HG02884 (cell line): ENCODE results near the gene PRKCE.
"Not testable (repeated sequence)": the region's sequence is repeated elsewhere in the genome, so short reads cannot be mapped to it uniquely, and the experiment has no call there.

Experiments used
- ATAC-seq: cut with Tn5 transposase; IDR thresholded peaks from one replicate; pipeline ENCODE4 v1.9.1; 2021; ENCODE audit warnings: mild to moderate bottlenecking, moderate library complexity; ENCODE audit not compliant: unreplicated experiment

The PRKCE gene

DNA sequence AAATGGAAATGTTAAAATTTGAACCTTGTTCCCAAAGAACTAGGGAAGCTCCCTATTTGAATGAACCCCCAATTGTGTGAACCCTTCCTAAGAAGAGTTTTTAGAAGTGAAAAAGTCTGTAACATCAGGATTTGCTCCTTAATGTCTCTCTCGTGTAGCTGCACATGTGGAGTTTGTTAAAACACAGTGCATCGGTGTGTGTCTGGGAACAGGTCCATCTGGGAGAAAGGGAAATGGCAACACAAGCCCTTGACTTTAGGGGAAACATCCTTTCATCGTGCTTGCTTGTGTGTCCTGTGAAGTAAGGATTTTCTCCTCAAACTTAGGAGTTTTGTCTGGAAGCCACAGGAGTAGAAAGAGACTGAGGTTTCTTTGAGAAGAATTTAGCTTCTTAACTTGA lies 203.9 kb downstream of the PRKCE start:
- ATAC-seq: no peak

DNA sequence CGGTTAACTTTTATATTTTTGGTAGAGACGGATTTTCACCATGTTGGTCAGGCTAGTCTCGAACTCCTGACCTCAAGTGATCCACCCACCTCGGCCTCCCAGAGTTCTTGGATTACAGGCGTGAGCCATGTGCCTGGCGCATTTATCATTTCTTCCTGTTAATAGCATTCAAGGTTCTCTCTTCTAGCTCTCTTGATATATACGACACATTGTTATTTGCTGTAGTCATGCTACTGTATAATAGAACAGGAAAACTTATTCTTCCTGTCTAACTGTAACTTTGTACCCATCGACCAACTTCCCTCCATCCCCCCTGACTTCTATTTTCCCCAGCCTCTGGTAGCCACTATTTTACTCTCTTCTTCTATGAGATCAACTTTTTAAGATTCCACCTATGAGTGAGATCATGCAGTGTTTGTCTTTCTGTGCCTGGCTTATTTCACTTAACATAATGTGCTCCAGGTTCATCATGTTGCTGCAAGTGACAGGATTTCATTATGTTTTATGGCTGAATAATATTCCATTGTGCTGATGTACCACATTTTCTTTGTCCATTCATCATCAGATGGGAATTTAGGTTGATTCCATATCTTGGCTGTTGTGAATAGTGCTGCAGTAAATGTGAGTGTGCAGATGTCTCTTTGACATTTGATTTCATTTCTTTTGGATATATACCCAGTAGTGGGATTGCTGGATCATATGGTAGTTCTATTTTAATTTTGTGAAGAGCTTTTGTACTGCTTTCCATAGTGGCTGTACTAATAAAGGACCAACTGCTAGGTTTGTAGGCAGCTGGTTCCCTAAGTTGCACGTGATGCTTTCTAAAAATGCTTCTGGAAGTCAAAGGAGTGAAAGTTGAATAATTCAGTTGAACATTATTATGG lies 205.2 kb downstream of the PRKCE start:
- ATAC-seq: no peak

DNA sequence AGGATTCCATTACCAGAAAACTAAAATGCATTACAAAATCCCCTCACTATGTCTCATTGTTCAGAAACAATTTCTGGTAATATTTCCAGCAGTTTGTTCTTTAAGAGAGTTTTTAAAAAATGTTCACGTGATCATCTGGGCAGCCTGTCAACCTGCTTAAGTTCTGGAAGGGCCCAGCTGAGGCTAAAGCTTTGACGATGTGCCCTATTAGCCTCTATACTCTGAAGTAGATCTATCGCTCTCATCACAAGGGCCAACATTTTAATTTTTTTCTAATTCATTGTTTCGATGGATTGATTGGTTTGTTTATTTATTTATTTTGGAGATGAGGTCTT lies 205.8 kb downstream of the PRKCE start:
- ATAC-seq: no peak

DNA sequence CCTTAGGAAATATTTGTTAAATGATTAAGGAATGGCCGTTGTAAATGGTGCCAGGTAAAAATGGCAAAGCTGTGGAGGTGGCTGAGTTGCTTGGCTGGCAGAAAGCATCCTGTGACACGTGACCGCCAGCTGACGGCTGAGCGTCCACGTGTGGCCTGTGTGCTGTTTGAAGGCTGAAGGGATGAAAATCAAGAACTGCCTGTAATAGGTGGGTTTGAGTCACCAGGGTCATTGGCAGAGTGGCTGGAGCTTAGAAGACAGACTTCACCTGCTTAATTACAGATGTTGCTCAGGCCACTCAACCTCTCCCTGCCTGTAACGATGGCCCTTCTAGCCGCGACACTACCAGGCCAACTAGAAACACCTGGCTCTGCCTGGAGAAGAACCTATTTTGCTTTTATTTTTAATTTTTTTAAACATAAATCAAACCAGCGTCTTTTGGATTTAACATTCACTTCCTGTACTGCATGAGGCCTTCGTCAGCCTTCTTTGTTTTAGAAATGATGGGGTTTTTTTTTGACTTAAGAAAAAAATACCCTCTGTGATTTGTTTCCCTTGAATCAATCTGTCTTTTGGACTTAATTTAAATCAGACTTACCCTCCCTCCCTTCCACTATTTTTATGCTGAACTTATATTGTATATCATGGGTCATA lies 206.5 kb downstream of the PRKCE start:
- no peak for ATAC-seq

DNA sequence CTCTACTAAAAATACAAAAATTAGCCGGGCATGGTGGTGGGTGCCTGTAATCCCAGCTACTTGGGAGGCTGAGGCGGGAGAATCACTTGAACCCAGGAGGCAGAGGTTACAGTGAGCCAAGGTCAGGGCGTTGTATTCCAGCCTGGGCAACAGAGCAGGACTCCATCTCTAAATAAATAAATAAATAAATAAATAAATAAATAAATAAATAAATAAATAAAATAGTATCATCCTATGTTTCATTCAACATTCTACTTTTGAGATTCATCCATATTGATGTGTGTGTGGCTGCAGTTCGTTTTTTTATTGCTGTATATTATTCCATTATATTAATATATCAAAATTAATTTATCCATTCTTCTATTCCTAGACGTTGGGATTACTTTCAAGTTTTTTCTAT lies 207.4 kb downstream of the PRKCE start:
- not testable (repeated sequence) for ATAC-seq

DNA sequence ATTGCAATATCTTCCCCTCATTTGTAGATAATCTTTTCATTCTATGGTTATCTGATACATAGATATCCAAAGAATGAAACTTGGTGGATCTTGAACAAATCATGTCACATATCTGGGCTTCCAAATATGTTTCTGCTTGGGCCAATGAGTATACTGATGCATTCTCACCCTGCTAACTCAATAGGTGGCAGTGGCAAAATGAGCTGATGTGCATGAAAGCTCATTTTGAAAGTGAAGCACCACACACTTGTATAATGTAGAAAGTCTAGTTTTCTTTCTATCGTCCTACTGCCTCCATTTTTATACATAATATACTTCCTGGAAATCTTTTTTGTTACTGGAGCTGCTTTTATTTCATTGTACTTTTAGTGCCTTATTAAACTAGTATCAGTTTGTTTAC lies 208.2 kb downstream of the PRKCE start:
- no peak for ATAC-seq

DNA sequence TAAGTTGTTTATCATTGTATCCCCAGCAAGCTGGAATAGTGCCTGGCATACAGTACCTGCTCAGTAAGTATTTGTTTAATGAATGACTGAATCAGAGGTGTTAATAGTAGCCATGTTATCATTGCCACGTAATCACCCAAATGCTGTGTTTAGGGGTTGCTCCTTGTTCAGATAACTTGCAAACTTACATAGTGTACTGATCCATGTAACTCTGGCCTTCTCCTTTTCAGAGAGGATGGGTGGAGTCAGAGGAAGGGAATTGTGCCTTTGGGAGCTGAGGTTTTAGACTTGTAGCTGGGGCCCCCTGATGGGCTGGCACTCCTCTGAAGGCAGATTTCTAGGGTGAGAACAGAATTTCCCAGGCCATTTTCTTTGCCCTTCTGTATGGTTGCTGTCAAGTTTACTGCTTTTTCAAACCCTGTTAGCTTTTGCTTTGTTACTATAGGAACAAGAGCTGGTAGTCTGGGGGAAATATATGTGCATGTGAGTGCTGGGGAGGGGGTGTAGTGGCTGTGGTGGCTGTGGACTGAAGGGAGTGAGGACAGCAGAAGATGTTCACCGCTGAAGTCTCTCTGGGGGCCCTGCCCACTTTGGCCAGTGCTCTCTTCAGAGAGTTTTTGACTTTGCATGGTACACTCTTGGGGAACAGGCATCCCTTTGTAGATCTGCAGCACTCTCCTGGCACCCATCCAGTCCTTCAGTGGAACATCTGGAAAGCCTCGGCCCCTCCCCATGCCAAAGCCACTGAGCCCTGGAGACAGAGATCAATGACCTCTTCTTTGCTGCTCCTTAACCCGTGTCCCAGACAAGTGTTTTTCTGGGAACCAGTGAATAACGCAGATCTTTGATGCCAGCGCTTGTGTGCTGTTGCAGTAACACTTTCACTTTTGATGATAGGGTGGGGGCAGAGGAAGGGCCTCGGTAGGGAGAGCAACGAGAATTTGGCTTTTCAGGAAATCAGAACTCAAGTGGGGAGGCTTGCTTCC lies 209.0 kb downstream of the PRKCE start:
- ATAC-seq: no peak

DNA sequence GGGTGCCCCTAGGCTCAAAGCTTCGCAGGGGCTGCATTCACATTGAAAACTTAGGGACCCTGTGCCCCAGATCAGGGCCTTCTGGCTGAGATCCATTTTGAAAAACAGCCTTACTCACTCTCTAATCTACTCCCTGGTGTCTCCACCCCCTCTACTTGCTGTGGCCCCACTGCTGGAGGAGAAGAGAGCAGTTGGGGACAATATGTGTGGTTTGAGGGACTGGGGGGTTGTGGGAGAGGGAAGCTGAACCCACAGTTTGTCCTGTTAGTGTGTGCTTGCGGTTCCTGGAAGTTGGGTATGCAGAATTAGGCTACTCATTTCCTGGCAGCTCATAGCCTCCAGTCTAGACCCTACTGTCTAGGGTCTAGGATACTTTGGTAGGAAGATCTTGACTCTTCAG lies 211.4 kb downstream of the PRKCE start:
- ATAC-seq: no peak

DNA sequence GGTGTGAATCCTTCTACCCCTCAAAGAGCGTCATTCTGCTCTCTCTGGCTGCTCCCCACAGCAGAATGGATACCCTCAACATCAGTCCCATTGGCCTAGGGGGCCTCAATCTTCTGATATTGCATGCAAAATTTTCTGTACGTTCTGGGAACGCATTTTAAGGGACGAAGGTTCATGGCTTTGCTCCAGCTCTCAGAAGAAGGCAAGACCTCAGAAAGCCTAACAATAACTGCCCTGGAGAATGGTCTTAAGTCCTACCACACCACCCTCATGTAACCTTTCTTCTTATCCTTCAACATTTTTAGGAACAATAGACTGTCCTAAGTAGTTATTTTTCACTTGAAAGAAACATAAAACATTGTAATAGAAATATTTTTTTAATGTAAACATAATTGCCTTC lies 212.6 kb downstream of the PRKCE start:
- no peak for ATAC-seq

DNA sequence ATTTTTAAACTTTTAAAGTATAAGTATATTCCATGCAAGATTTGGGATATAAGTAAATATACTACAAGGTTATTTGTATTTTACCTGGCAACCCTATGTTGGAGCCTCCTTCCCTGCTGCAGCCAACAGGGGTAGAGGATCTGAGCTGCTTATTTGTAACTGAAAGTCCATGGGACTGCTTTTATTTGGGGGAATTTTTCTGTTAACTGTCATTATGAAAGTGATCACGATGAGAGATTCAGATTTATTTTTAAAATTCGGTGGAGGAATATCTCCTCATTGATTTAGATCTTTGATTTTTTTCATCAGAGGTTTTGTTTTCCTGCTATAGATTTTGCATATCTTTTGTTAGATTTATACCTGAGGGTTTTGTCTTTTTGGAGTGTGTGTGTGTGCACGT lies 215.9 kb downstream of the PRKCE start:
- no peak for ATAC-seq

DNA sequence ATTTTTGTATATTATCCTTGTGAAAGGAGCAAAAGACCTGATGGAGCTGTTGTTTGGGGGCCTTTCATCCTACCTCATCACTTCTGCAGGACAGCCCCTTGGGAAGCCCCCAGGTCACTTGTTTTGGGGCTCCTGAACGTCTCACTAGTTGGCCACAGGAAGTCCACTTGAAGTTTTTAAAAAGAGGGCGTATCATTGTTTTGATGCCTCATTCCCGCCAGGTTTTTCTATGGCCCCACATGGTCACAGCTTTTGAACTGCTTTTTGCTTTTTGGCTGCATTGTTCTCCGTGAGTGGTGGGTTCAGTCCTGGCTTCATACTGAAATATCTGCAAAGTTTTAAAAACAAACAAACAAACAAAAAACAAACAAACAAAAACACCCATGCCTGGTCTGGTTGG lies 216.3 kb downstream of the PRKCE start:
- ATAC-seq: no peak

DNA sequence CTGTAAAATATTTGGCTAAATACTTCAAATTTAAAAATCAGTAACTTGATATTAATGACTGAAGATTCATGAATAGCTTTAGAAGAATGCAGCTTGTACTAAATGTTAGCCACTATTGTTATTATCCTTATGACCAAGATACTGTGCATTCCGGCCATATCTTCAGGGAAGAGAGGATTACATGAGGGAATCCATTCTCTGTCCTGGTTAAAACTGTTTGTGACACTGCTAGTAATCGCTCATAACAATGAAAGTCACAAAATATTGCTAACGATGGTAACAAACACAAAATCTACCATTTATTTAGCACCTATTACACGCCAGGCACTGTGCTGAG lies 217.7 kb downstream of the PRKCE start:
- no peak for ATAC-seq

DNA sequence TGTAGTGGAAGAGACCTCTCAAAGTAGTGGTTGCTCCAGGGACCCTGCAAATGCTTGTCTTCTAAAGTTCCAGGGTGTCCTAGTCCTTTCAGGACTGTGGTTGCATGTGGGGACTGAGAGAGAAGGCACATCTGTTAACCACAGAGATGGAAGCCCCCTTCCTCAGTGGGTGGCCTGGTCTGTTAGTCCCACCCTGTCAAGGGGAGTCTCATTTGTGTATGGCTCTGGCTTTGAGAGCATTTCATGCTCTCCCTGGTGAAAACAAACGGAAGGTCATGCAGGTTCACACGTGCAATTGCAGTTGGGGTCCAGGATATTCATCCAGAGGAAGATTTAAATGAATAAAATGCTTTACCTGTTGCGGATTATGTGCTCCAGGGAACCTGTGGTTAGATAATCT lies 219.6 kb downstream of the PRKCE start:
- ATAC-seq: no peak

DNA sequence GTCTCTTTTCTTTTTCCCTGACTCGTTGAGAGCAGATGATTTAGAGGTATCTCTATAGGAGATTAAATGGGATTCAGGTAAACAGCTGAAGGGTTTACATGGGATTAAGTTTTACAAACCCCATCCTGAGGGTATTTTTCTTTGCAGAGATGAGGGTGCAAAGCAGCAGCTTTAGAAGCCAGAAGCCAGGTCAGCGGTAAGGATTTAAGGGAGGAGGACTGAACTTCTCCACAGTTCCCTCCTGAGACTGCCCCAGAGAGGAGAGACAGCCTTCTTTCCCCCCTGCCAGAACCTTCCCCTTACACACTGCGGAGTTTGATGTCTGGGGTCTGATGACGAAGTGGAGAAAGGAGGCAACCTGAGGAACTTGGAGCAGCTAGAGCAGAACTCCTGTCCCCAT lies 220.1 kb downstream of the PRKCE start:
- ATAC-seq: no peak

DNA sequence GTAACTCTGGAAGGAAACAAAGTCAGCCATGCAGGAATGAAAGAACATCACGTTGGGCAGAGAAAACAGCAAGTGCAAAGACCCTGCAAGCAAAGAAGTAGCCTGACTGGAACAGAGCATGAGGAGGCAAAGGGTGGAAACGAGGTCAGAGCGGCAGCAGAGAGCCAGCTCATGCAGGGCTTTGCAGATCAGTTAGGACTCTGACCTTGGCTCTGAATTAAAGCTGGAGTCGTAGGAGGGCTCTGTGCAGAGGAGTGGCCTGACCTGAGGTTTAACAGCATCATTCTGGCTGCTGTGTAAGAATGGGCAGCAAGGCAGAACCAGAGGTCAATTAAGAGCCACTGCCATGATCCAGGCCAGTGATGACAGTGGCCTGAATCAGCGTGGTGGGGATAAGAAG lies 220.7 kb downstream of the PRKCE start:
- no peak for ATAC-seq

DNA sequence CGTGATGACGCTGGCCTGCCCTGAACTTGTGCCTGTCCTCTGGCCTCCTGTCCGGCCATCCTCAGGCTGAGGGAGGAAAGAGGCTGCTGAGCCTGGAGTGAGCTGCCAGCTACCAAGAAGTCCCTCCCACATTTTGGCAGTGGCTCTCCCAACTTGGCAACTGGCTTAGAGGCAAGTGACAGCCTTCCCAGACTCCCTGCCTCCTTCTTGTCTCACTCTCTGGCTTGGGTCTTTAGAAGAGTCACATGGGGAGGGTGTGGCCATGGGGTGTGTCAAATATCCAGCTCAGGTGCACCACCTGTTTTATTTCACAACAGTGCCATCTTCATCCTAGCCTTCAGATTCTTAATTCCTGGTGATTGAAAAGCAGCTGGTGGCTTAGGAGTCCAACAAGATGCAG lies 222.9 kb downstream of the PRKCE start:
- ATAC-seq: no peak

DNA sequence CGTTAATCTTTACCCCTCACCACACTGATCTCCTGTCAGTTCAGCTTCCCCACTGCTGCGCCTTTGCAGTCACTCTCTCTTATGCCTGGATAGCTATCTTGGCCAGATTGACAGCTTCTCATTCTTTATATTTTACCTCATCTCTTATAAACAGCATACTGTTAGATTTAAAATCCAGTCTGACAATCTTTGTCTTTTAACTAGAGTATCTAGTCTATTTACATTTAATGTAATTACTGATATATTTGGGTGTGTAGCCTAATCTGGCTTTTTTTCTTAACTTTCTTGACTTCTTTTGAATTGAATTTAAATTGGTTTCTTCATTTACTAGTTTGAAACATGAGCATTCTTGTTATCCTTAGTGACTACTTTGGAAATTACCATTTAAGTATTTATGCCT lies 225.1 kb downstream of the PRKCE start:
- no peak for ATAC-seq

DNA sequence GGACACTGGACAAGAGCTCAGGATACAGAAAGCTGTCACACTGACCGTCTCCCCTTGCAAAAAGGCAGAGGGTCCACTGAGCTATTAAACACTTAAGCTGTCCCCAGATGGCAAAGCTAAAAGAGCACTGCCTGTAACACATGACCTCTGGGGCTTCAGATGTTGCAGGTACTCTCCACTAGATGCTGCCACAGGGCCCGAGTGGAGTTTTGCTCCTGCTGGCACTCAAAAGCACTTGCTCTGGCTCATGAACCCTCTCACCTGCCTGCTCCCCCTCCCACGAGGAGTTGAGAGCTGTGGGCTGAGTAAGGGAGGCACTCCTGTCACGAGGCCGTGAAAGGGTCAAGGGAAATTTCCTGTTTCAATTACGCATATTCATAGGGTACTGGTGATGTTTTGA lies 227.9 kb downstream of the PRKCE start:
- ATAC-seq: no peak

DNA sequence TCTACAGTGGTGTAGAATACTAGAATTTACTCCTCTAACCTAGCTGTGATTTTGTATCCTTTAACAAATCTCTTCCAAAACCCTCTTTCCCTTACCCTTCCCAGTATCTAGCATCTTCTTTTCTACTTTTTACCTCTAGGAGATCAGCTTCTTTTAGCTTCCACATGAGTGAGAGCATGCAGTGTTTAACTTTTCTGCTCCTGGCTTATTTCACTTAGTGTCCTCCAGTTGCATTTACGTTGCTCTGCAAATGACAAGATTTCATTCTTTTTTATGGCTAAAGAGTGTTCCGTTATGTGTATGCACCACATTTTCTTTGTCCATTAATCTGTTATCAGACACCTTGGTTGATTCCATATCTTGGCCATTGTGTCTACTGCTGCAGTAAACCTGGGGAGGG lies 228.5 kb downstream of the PRKCE start:
- no peak for ATAC-seq

DNA sequence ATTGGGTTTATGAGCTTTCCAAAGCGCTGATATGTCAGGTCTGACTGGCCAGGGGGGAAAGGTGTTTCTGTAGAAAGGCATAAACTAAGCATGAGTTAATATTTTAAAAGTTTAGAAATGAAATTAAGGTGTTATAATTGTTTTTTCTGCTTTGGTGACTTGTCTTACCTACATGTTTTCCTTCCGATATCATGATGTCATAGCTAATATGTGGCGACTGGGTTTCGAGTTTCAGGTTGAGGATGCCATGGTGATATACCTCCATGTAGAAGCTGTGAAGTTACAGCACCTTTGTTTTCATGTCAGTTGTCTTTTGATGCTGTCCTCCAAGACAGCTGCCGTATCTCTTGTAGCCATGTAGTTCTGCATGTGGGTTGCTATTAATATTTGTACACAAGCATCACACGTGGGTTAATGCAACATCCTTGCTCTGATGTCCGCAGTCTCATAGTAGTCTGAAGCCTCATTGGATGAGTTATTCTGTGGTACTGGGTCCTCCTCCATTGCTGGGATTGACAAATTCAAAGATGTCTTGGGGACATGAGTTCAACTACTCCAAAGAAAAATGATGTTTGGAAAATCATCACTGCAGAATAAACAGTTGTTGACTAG lies 230.6 kb downstream of the PRKCE start:
- no peak for ATAC-seq
